Astrocyte of the spinal cord (primary cell): ENCODE measurements around the gene C8G.

Source experiments
- DNase-seq: peaks from one replicate; pipeline ENCODE4 v3.0.0; 2011; ENCODE audit warnings: low read depth, low spot score
- H3K4me3 ChIP-seq: 2 replicates; pipeline ENCODE4 v1.5.1; 2011; ENCODE audit warnings: low read depth, mild to moderate bottlenecking, low read length, moderate library complexity
- in situ Hi-C: cut with HindIII; loops from 2 replicates; pipeline ENCODE4 v1.10.0; 2017; ENCODE audit warnings: low sequenced_read_pairs
- TF ChIP-seq, protein P1 (sequence below): IDR thresholded peaks from 2 replicates; pipeline ENCODE4 v1.5.1; 2012; ENCODE audit warnings: low read depth, mild to moderate bottlenecking, low read length, inconsistent platforms

The C8G gene

DNA sequence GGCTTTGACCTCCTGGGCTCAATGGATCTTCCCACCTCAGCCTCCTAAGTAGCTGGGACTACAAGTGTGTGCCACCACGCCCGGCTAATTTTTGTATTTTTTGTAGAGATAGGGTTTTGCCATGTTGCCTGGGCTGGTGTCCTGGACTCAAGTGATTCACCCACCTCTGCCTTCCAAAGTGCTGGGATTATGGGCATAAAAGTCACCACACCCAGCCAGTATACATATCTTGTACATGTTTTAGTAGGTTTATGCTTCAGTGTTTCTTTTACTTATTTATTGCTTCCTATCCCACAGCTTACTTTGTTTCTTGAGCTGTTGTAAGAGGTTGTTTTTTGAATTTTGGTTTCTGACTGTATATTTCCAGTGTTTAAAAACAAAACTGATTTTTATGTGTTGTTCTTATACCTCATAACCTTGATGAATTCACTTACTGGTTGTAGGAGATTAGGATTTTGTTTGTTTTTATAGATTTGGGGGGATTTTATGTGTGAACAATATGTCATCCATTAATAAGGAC lies 13.4 kb upstream of the C8G start:
- in situ Hi-C loops = loop anchor here (25.0 kb wide), 1 partner anchor 106 kb away; the partner anchor contains the start of genes ABCA2, FUT7 and NPDC1
- DNase-seq = no peak
- H3K4me3 ChIP-seq = no peak overlapping the region
- TF ChIP-seq, protein P1, sequence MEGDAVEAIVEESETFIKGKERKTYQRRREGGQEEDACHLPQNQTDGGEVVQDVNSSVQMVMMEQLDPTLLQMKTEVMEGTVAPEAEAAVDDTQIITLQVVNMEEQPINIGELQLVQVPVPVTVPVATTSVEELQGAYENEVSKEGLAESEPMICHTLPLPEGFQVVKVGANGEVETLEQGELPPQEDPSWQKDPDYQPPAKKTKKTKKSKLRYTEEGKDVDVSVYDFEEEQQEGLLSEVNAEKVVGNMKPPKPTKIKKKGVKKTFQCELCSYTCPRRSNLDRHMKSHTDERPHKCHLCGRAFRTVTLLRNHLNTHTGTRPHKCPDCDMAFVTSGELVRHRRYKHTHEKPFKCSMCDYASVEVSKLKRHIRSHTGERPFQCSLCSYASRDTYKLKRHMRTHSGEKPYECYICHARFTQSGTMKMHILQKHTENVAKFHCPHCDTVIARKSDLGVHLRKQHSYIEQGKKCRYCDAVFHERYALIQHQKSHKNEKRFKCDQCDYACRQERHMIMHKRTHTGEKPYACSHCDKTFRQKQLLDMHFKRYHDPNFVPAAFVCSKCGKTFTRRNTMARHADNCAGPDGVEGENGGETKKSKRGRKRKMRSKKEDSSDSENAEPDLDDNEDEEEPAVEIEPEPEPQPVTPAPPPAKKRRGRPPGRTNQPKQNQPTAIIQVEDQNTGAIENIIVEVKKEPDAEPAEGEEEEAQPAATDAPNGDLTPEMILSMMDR = no peak

DNA sequence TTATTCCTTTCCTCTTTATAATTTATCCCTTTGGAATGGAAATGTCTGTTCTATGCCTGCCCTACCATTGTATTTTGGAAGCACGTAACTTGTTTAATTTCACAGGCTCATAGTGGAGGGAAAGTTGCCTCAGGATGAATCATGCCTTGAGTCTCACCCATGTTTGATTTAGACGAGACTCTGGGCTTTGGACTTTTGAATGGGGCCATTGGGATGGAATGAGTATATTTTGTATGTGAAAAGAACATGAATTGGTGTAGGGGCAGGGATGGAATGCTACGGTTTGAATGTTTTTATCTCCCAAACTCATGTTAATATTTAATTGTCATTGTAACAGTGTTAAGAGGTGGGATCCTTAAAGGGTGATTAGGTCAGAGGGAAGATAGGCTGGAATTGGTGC lies 10.8 kb upstream of the C8G start:
- TF ChIP-seq, protein P1 = no peak
- no peak for DNase-seq
- in situ Hi-C loops = loop anchor here (25.0 kb wide), 1 partner anchor 103 kb away; the partner anchor contains the start of genes ABCA2, FUT7 and NPDC1
- no peak overlapping the region for H3K4me3 ChIP-seq

DNA sequence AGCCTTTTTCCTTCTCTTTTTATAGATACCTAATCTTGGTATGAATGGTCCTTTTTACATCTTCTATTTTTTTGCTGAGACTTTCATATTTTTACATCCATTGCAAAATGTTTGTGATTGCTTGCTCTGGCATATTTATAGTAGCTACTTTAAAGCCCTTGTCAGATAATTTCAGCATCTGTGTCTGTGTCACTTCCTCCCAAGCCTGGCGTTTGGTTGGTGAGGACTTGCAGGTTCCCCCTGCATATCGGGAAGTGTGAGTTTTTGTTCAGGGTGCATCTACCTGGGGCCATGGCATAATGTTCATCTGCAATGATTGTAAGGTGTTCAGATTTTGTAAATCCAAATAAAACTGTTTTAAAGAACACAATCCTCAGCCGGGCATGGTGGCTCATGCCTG lies 9.4 kb upstream of the C8G start:
- no peak overlapping the region for H3K4me3 ChIP-seq
- no peak for DNase-seq
- in situ Hi-C loops = loop anchor here (25.0 kb wide), 1 partner anchor 102 kb away; the partner anchor contains the start of genes ABCA2, FUT7 and NPDC1
- TF ChIP-seq, protein P1 = no peak

DNA sequence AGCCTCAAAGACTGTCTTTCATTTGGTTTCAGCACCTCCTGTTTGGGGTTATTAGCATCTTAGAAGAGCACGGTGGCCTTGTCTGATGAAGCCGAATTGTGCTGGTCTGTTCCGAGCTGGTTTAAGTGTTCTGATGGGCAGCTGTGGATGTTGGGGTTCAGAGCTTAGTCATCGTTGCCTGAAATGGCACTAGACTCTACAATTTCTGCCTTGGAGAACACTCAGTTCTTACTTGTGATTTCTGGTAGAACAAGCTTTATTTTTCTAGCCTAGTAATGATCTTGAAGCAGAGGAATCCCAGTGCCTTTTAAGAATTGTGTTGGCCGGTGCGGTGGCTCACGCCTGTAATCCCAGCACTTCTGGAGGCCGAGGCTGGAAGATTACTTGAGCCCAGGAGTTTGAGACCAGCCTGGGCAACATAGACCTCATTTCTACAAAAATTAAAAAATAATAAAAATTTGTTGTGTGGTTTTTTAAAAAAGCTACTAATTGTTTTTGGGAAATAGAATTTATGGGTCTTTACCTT lies 8.3 kb upstream of the C8G start:
- DNase-seq = no peak
- no peak overlapping the region for H3K4me3 ChIP-seq
- in situ Hi-C loops = loop anchor here (25.0 kb wide), 1 partner anchor 101 kb away; the partner anchor contains the start of genes ABCA2, FUT7 and NPDC1
- TF ChIP-seq, protein P1 = no peak

DNA sequence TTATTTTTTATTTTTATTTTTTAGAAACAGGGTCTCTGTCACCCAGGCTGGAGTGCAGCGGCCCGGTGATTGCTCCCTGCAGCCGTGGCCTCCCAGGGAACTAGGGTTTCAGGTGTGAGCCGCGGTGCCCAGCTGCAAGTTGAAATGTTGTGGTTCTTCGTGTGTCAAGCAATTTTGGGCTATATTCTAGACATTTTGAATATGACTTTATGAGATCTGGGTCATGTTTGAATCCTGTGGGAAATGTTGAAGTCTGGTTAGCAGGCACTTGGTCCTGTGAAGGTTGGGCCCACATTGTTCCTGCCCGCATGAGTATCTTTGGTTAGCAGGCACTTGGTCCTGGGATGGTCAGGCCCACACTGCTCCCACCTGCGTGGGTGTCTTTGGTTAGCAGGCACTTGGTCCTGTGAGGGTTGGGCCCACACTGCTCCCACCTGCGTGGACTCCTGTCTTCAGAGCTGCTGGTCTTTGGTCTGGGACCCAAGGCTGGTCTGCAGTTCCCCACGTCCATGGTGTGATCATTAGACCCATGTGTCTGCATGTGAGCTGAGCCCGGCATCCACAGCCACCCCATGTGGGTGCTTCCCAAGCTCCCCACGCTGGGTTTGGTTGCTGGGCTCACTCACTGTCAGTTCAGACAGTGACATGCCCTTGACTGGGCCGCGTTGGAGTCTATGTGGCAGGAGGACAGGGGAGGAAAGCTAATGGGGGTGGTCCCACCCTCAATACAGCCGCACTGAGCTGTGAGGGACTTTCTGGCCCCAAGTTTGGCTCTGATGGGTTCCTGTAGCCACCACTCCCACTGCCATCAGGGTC lies 7.6 kb upstream of the C8G start:
- TF ChIP-seq, protein P1 = no peak
- in situ Hi-C loops = loop anchor here (25.0 kb wide), 1 partner anchor 100 kb away; the partner anchor contains the start of genes ABCA2, FUT7 and NPDC1
- H3K4me3 ChIP-seq = no peak overlapping the region
- DNase-seq = no peak

DNA sequence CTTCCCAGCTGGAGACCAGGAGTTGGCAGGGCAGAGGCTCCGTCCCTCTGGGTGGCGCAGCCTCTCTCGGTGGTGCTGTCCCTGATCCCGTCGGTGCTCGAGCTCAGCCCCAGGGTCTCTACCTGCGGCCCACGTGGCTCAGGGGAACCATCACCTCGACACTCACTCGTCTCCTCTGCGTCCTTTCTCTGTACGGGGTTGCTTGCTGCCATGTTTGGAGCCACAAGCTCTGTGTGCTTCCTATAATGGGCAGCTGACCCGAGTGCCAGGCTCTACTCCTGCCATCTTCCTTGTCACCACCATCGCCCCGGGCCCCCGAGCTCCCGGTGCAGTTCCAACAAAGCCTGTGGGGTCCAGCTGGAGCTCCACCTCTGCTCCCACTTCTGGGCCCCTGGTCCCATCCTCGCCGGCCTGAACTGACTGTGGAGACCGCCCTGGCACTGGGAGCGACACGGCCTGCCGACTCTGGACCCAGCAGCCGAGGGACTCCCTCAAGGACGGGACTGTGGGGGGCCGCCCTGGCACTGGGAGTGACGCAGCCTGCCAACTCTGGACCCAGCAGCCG lies 5.5 kb upstream of the C8G start:
- no peak for DNase-seq
- no peak overlapping the region for H3K4me3 ChIP-seq
- in situ Hi-C loops = loop anchor here (25.0 kb wide), 1 partner anchor 98 kb away; the partner anchor contains the start of genes ABCA2, FUT7 and NPDC1
- TF ChIP-seq, protein P1 = no peak
